Caco-2 (cell line): ENCODE results near the gene TMEM41A. TPM values are rescaled to one million over a fixed set of nuclear protein-coding genes. Genes with fewer than 3 reads are reported as not detected.
"Not testable (repeated sequence)": the region's sequence is repeated elsewhere in the genome, so short reads cannot be mapped to it uniquely, and the experiment has no call there.

Experiments used
- BruUV-seq: library from RNA; stranded (reverse); fragments of 400-500 nt; replicated peaks from 2 replicates; lab custom pipeline; 2021; lab: Mats Ljungman, UMichigan
- CTCF ChIA-PET: fragments of 300-600 bp; sonication (Branson Sonifier 250); formaldehyde crosslinking; loops from one replicate; lab custom pipeline; 2022; ENCODE audit warnings: antibody characterized with exemption; lab: Charles Lee
- POLR2A ChIA-PET: fragments of 300-600 bp; sonication (Branson Sonifier 250); formaldehyde crosslinking; loops from one replicate; lab custom pipeline; 2022; ENCODE audit warnings: antibody characterized with exemption; lab: Charles Lee
- DNase-seq, 2 experiments: peaks; one replicate each; pipeline versions ENCODE4 v3.0.0 to v3.0.0-alpha.2; 2020 to 2022
- H3K27me3 ChIP-seq: replicated peaks from 2 replicates; pipeline ENCODE4 v1.6.0; 2011; ENCODE audit warnings: low read length; ENCODE audit not compliant: control insufficient read depth, insufficient read depth
- H3K36me3 ChIP-seq: 2 replicates; pipeline ENCODE4 v1.5.1; 2011; ENCODE audit warnings: low read length; ENCODE audit not compliant: control insufficient read depth, insufficient read depth
- H3K4me1 ChIP-seq: fragments of 250-450 bp; sonication (Bioruptor Pico); 2 replicates; pipeline ENCODE4 v1.5.1; 2020; ENCODE audit warnings: mild to moderate bottlenecking
- H3K4me3 ChIP-seq: 2 replicates; pipeline ENCODE4 v1.5.1; 2011; ENCODE audit warnings: low read depth, mild to moderate bottlenecking, control low read depth, low read length
- H3K9me3 ChIP-seq: fragments of 250-450 bp; sonication (Bioruptor Pico); 2 replicates; pipeline ENCODE4 v1.5.1; 2020; ENCODE audit warnings: mild to moderate bottlenecking, moderate library complexity
- H3K27ac Mint-ChIP-seq: one replicate; pipeline ENCODE4 v1.8.0; 2022; ENCODE audit warnings: mixed read lengths; ENCODE audit not compliant: unreplicated experiment
- H3K27me3 Mint-ChIP-seq: one replicate; pipeline ENCODE4 v1.8.0; 2022; ENCODE audit warnings: mixed read lengths; ENCODE audit not compliant: insufficient read depth, unreplicated experiment
- H3K36me3 Mint-ChIP-seq: one replicate; pipeline ENCODE4 v1.8.0; 2022; ENCODE audit warnings: mild to moderate bottlenecking, mixed read lengths; ENCODE audit not compliant: insufficient read depth, unreplicated experiment
- H3K4me1 Mint-ChIP-seq: one replicate; pipeline ENCODE4 v1.8.0; 2022; ENCODE audit warnings: low read depth, mixed read lengths; ENCODE audit not compliant: unreplicated experiment
- H3K4me3 Mint-ChIP-seq: one replicate; pipeline ENCODE4 v1.8.0; 2022; ENCODE audit warnings: mild to moderate bottlenecking, moderate library complexity, mixed read lengths; ENCODE audit not compliant: unreplicated experiment
- H3K9me3 Mint-ChIP-seq: one replicate; pipeline ENCODE4 v1.8.0; 2022; ENCODE audit warnings: mixed read lengths; ENCODE audit not compliant: unreplicated experiment
- intact Hi-C: fragments of 100-400 bp; cut with micrococcal nuclease; formaldehyde crosslinking; loops from one replicate; pipeline ENCODE4 v1.10.0; 2022; ENCODE audit not compliant: unreplicated experiment
- total RNA-seq: library from RNA; stranded (reverse); gene quantifications from 2 replicates; pipeline ENCODE4 v1.2.3, GENCODE V29; 2022
- TF ChIP-seq, protein P1 (sequence below), 2 experiments: fragments of 200-600 bp in 1 of 2; IDR thresholded peaks; 1 replicate in 1 of 2; 2 replicates in 1 of 2; pipeline versions ENCODE4 v1.5.1 to v1.8.0; 2011 to 2022; ENCODE audit warnings: antibody characterized with exemption in 1 of 2, control low read depth in 1 of 2, inconsistent platforms in 1 of 2, low read depth in 1 of 2, low read length in 1 of 2, mild to moderate bottlenecking in 1 of 2, moderate library complexity in 1 of 2; ENCODE audit not compliant: insufficient read depth in 1 of 2, severe bottlenecking in 1 of 2, unreplicated experiment in 1 of 2

Gene TMEM41A
- total RNA-seq, 1 experiment from 2014 or later = 39.4 TPM

DNA sequence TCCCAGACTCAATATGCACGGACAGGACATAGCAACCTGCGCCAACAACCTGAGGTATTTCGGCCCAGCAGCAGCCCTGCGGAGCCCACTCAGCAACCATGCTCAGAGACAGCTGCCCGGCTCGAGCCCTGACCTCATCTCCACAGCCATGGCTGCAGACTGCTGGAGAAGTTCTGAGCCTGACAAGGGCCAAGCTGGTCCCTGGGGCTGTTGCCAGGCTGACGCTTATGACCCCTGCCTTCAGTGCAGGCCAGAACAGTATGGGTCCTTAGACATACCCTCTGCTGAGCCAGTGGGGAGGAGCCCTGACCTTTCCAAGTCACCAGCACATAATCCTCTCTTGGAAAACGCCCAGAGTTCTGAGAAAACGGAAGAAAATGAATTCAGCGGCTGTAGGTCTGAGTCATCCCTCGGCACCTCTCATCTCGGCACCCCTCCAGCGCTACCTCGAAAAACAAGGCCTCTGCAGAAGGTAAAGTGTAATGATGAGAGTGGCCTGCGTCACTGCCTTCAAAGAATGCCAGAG, 25.5 kb downstream of the TMEM41A start:
- BruUV-seq = no TSS peak
- Histone ChIP-seq H3K4me1 (no peaks in the 10 kb centered on the region), H3K27me3 (no peaks in the 10 kb centered on the region), H3K36me3 (no peaks in the 10 kb centered on the region), H3K9me3 (no peaks in the 10 kb centered on the region), H3K4me3 (no peak overlapping the region)
- ChIA-PET CTCF (no interaction called here), POLR2A (no interaction called here)
- Mint-ChIP-seq H3K27me3 (no peaks in the 10 kb centered on the region), H3K36me3 (no peaks in the 10 kb centered on the region), H3K4me1 (no peaks in the 10 kb centered on the region), H3K4me3 (no peak overlapping the region), H3K9me3 (no peaks in the 10 kb centered on the region), H3K27ac (no peak overlapping the region)
- intact Hi-C loops = no loop called here
- DNase-seq = no peak
- TF ChIP-seq, protein P1, sequence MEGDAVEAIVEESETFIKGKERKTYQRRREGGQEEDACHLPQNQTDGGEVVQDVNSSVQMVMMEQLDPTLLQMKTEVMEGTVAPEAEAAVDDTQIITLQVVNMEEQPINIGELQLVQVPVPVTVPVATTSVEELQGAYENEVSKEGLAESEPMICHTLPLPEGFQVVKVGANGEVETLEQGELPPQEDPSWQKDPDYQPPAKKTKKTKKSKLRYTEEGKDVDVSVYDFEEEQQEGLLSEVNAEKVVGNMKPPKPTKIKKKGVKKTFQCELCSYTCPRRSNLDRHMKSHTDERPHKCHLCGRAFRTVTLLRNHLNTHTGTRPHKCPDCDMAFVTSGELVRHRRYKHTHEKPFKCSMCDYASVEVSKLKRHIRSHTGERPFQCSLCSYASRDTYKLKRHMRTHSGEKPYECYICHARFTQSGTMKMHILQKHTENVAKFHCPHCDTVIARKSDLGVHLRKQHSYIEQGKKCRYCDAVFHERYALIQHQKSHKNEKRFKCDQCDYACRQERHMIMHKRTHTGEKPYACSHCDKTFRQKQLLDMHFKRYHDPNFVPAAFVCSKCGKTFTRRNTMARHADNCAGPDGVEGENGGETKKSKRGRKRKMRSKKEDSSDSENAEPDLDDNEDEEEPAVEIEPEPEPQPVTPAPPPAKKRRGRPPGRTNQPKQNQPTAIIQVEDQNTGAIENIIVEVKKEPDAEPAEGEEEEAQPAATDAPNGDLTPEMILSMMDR (IDR thresholded peaks at IDR 0.05; ENCODE audit: insufficient read depth in 1 of 2, low read depth in 1 of 2, low read length in 1 of 2, severe bottlenecking in 1 of 2, unreplicated experiment in 1 of 2) = no peak

DNA sequence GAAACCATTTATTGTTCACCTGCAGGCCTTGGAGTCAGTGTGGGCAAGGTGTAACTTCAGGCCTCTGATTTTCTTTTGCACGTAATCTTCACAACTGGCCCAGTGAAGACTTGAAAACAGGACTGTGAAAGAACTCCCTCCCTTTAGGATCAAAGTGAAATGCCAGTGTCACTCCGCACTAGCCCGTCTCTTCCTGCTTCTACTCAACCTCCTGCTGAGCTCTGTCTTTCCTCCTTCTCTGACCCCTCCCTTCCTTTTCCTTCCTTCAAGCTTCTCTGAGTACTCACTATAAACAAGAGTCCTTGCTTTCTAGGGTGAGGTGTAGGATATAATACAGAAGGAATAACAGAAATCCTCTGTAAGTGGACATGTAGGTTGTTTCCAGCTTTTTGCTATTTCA, 28.5 kb downstream of the TMEM41A start:
- no peaks in the 10 kb centered on the region for H3K27me3 ChIP-seq
- H3K4me3 ChIP-seq = no peak overlapping the region
- H3K9me3 ChIP-seq = no peaks in the 10 kb centered on the region
- Mint-ChIP-seq H3K27ac (no peak overlapping the region), H3K4me3 (no peak overlapping the region), H3K4me1 (no peaks in the 10 kb centered on the region), H3K27me3 (no peaks in the 10 kb centered on the region), H3K36me3 (peaks cover 6% of the 10 kb centered on the region), H3K9me3 (no peaks in the 10 kb centered on the region)
- DNase-seq = no peak
- no peaks in the 10 kb centered on the region for H3K4me1 ChIP-seq
- POLR2A ChIA-PET = no interaction called here
- no TSS peak for BruUV-seq
- CTCF ChIA-PET = no interaction called here
- TF ChIP-seq, protein P1 (IDR thresholded peaks at IDR 0.05; ENCODE audit: insufficient read depth in 1 of 2, low read depth in 1 of 2, low read length in 1 of 2, severe bottlenecking in 1 of 2, unreplicated experiment in 1 of 2) = no peak
- H3K36me3 ChIP-seq = no peaks in the 10 kb centered on the region
- intact Hi-C loops = no loop called here

DNA sequence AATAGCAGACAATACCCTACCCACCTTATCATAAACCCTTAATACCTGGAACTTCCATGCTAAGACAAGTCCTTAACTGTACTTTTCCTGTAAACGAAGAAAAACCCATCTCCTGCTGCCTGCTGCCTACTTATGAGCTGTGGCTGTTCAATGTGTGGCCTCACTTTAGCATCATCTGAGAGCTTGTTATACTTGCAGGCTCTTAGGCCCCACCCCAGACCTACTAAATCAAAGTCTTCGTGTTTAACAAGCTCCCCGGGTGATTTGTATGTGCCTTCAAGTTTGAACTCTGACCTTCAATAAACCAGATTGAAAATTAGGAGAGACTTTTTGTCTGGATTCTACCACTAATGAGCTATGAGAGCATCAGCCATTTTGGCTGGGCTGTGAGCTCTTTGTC, 29.3 kb downstream of the TMEM41A start:
- no peaks in the 10 kb centered on the region for H3K27me3 Mint-ChIP-seq
- H3K9me3 Mint-ChIP-seq = no peaks in the 10 kb centered on the region
- H3K27ac Mint-ChIP-seq = no peak overlapping the region
- H3K36me3 ChIP-seq = no peaks in the 10 kb centered on the region
- TF ChIP-seq, protein P1 (IDR thresholded peaks at IDR 0.05; ENCODE audit: insufficient read depth in 1 of 2, low read depth in 1 of 2, low read length in 1 of 2, severe bottlenecking in 1 of 2, unreplicated experiment in 1 of 2) = no peak
- no peaks in the 10 kb centered on the region for H3K9me3 ChIP-seq
- no peak overlapping the region for H3K4me3 Mint-ChIP-seq
- peaks cover 6% of the 10 kb centered on the region for H3K36me3 Mint-ChIP-seq
- intact Hi-C loops = no loop called here
- no peaks in the 10 kb centered on the region for H3K4me1 Mint-ChIP-seq
- ChIA-PET CTCF (no interaction called here), POLR2A (no interaction called here)
- no TSS peak for BruUV-seq
- no peaks in the 10 kb centered on the region for H3K27me3 ChIP-seq
- no peaks in the 10 kb centered on the region for H3K4me1 ChIP-seq
- no peak for DNase-seq
- H3K4me3 ChIP-seq = no peak overlapping the region

DNA sequence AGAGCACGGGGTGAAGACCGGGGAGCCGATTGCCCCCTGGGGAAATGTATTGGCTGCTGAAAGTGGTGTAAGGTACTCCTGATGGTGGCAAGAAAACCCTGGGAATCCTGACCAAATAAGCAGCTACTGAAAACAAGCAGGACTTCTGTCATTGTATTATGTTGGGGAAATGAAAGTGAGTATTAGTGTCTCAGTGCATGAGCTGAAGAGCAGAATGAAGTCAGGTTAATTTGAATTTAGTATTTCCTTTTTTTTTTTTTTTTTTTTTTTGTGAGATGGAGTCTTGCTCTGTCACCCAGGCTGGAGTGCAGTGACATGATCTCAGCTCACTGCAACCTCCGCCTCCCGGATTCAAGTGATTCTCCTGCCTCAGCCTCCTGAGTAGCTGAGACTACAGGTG, 32.7 kb downstream of the TMEM41A start:
- H3K36me3 Mint-ChIP-seq, H3K27ac Mint-ChIP-seq, DNase-seq, H3K27me3 Mint-ChIP-seq, H3K27me3 ChIP-seq, BruUV-seq, H3K9me3 Mint-ChIP-seq, H3K4me3 Mint-ChIP-seq, POLR2A ChIA-PET, H3K4me1 ChIP-seq, H3K4me3 ChIP-seq, intact Hi-C loops, H3K4me1 Mint-ChIP-seq, H3K9me3 ChIP-seq, H3K36me3 ChIP-seq: not testable (repeated sequence)
- CTCF ChIA-PET = interaction anchor here (0.7 kb wide), 1 partner anchor 61 kb away, joined by 7 read pairs; no protein-coding TSS in a partner anchor
